Activated CD4-positive, CD25-positive, alpha-beta regulatory T cell (primary cell): ENCODE results near the gene LSG1.
"Not testable (repeated sequence)": the region's sequence is repeated elsewhere in the genome, so short reads cannot be mapped to it uniquely, and the experiment has no call there.

ENCODE experiments used
- DNase-seq, 4 experiments: peaks; one replicate each; lab custom pipeline; 2025; lab: John Stamatoyannopoulos, UW

Gene LSG1

GRCh38 chr3:194654443-194654842 lies 17.5 kb downstream of the LSG1 start:
- no peak for DNase-seq

GRCh38 chr3:194647747-194648146 lies 24.2 kb downstream of the LSG1 start:
- DNase-seq = no peak

DNA sequence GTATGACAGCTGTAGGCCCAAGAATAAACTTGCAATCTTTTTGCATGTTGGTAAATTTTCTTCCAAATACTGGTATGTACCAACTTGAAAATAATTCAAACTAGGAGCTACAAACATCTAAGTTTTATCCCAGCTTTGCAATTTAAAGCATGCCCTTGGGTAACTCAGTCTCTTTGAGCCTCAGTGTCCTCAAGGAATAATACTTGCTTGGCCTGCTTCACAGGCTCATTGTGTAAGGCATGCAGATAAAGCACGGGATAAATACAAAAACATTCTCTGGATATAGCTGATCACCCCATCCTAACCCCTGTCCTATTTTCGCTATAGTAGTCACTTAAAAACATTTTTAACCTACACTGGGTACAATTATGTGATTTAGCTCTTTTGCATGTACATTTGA lies 29.2 kb downstream of the LSG1 start:
- no peak for DNase-seq

DNA sequence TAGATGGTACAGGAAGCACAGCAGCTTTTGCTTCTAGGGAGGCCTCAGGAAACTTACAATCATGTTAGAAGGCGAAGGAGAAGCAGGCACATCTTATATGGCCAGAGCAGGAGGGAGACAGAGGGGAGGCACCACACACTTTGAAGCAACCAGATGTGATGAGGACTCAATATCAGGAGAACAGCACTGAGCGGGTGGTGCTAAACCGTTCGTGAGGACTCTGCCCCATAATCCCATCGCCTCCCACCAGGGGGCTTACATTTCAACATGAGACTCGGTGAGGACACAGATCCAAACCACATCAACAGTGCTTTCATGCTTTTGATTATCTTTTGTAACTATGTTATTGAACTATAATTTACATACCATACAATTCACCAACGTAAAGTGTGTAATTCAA lies 31.2 kb downstream of the LSG1 start:
- DNase-seq = peak in 2 of 4 experiments; percentile 6 to 9

- DNase-seq = no peak
Measured at GRCh38 chr3:194638991-194639605, 32.9 kb downstream of the LSG1 start.

GRCh38 chr3:194637541-194638400 lies 34.2 kb downstream of the LSG1 start:
- DNase-seq = no peak

DNA sequence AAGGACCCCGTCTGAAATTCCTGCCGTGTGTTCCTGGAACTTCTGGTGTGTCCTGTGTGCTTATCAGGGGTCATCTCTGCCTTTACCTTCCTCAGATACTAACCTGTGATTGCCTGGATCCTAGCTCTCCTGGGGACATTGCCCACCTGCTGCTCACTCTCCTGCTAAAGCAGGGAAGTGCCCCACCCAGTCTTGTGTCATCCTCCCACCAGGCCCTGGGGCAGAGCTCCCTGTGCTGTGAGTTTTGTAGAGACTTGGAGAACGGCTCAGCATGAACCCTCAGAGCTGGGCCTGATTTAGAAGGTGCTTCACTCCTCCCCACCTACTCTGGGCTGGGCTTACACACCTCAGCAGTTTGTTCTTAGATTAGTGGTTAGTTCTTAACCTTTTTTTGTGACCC lies 34.9 kb downstream of the LSG1 start:
- no peak for DNase-seq

- peak; percentile 12 to 30 (median 20) for DNase-seq
Measured at GRCh38 chr3:194633349-194634004, 38.5 kb downstream of the LSG1 start, which contains the start of gene TMEM44. Gene TMEM44, minus strand, starts transcription at chr3:194633419. Its CDS starts 204 bp downstream, at chr3:194633215.

- no peak for DNase-seq
Measured at GRCh38 chr3:194632809-194633348, 39.1 kb downstream of the LSG1 start.

DNA sequence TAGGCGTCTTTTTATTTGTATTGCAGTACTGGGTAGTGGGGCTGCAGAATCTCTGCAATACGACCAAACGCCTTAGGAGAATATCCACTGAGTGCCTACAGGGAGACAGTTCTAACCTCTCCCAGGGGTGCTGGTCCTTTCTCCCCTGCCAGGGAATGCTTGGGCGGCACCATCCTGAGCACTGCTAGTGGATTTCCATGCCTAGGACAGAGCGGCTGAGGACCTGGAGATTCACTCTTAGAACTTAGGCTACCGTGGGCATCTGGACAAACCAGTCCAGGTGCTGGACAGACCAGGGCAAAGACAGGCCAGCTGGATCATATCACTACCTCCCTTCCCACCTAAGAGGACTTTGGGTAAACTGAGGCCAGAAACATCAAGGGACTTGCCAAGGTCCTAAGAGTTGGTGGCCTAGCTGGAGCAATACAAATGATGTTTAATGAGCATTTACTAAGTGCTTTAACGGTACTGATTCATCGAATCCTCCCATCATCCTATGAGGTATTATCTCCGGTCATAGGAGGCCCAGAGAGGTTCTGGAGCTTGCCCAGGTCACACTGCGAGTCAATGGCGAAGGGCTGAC lies 39.7 kb downstream of the LSG1 start:
- DNase-seq = no peak

- DNase-seq = no peak
Measured at GRCh38 chr3:194631696-194632095, 40.3 kb downstream of the LSG1 start.

DNA sequence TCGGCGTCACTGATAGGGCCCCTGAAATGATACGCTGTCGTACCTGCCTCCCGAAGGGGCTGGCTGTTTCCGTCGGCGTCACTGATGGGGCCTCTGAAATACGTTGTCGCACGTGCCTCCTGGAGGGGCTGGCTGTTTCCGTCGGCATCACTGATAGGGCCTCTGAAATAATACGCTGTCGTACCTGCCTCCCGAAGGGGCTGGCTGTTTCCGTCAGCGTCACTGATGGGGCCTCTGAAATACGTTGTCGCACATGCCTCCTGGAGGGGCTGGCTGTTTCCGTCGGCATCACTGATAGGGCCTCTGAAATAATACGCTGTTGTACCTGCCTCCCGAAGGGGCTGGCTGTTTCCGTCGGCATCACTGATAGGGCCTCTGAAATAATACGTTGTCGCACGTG lies 41.3 kb downstream of the LSG1 start:
- DNase-seq = not testable (repeated sequence)

- no peak for DNase-seq
Measured at GRCh38 chr3:194624956-194625355, 47.0 kb downstream of the LSG1 start.

- no peak for DNase-seq
Measured at GRCh38 chr3:194623449-194624290, 48.3 kb downstream of the LSG1 start.

DNA sequence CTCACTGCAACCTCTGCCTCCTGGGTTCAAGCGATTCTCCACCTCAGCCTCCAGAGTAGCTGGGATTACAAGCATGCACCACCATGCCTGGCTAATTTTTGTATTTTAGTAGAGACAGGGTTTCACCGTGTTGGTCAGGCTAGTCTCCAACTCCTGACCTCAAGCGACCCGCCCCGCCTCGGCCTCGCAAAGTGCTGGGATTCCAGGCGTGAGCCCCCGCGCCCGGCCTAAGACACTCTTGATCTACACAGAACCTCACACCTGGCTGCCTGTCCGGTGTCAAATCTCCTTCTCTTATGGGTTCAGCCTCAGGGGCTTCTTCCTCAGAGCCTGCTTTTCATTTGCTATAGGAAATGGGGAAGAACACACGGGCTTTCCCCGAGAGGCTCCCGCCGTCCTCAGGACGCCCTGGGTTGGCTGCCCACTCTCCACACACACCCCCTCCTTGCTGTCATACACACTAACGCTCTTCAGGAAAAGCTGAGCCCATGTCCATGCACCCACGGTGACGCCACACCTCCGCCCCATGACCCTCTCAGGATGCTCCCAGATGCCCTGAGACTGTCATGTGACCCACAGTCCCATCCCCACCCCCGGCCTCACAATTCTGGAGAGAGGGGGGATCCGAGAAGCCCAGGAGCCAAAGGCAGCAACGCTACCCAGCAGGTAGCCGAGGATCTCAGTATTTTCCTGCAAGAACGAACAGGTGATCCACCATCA lies 49.2 kb downstream of the LSG1 start:
- no peak for DNase-seq

DNA sequence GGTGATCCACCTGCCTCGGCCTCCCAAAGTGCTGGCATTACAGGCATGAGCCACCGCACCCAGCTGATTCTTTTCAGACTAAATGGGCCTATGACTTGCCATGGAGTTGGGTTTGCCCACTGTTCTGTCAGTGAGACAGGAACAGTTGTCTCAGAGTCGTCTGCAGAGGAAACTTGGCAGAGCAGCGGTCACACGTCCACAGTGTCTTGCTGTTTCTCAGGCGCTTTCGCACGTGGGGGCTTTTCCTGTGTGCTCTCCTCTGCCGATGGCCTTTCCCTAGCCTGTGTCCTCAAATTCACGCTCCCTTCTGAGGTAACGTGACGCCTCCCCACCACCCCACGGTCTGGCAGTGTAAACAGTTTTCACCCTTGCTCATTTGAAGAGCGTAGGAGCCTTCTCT lies 50.0 kb downstream of the LSG1 start:
- no peak for DNase-seq

DNA sequence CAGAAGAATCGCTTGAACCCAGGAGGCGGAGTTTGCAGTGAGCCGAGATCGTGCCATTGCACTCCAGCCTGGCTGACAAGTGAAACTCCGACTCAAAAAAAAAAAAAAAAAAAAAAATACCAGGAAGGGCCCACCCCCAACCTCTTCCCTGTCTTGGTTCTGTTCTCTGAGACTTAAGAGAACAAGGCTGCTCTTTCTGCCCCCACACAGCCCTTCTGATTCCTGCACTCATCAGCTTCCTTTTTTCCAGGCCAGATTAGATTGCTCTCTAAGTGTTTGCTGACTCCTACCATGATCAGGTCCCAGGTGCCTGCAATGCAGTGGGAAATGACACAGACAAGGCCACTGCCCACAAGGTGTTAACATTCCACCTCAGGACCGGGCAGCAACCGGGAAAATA lies 51.8 kb downstream of the LSG1 start:
- DNase-seq = no peak

DNA sequence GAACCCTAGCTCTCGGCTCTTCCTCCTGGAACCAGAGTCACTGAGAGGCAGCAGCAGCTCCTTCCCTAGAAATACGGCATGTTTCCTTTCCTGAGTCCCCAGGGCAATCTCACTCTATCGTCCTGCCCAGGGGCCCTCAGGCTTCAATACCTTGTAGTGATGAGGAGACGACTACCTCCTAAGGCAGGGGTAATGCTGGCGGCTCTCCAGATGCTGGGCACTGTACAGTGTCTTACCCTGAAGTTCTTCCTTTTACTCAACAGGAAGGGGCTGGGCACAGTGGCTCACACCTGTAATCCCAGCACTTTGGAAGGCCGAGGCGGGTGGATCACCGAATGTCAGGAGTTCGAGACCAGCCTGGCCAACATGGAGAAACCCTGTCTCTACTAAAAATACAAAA lies 52.2 kb downstream of the LSG1 start:
- DNase-seq = no peak

DNA sequence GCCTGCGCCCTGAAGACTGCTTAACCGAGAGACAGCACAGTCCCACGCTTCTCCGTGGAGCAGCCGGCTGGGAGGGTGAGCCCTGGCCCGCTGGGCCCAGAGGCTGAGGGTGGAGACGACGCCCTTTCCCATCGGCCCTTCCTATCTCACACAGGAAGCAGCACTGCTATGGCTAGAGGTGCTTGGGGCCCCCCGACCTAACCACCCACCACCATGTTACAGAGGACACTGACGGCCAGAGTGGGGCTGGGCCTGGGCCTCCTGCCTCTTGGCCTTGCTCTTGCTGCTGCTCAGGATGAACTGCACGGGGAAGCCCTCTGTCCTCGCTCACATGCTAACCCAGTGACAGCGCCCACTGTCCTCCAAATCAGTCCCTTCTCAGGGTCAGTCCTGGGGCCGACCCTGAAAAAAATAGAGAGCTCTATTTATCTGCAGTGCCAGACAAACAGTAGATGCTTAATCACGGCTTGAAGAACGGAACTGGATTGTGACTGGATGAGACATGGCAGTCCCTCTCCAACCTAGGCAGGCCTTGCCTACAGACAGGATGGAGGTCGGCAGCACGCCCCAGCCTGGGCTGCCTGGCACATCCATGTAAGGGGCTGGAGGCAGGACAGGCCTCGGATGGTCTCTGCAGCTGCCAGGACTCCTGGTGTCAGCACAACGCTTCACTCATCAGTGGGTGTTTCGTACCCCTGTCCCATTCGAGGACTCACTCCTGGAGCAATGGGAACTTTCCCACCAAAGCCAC lies 53.0 kb downstream of the LSG1 start:
- DNase-seq = no peak

DNA sequence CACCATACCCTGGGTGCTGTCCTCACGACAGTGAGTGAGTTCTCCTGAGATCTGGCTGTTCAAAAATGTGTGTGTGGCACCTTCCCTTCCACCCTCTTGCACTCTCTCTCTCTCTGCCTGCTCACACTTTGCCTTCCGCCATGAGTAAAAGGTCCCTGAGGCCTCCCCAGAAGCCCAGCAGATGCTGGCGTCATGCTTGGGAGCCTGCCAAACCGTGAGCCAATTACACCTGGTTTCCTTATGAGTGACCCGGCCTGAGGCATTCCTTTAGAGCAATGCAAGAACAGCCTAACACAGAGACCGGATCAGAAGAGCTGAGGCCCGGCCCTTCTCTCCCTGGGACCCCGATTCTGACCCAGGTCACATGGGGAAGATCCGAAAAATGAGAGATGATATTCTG lies 54.2 kb downstream of the LSG1 start:
- no peak for DNase-seq
